Measurements from ENCODE around the gene HOXB9.

The HOXB9 gene

DNA sequence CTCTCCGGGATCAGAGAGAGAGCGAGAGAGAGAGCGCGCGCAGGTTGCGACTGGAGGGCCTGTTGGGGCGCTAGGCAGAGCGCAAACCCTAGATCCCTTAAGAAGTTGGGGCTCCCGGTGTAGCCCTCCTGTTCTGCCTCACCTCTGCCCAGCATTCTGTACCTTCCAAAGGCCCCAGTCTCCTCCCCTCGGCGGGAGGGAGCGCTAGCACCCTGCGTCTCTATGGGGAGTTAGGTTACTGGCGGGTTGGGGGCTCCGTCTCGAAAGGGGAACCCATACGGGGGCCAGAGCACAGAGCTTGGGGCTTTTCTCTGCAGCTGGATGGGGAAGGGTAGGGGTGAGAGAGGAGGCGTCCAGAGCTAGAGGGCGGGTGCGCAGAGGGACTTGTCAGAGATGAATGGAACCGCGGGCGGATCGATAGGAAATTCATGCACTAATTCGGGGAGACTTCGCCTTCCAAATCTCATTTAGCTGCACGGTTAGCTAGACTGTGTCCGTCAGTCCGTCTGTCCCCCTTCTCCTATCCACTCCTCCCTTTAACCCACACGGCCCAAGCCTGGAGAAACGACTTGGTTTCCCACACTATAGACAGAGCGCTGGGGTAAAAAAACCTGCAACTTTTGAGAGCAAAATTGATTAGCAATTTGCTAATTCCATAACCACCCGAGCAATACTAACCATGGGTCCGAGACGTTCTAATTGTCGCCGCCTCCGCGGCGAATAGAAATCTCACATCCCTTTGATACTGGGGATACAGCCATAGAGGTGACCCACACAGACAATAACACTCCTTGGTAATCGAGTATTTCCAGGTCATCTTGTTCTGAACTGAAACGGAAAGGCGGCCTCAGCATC is 47.3 kb downstream of the HOXB9 start:
- no peak for DNase-seq

GRCh38 chr17:48577946-48578615 is 48.1 kb downstream of the HOXB9 start, which contains the start of gene HOXB4:
HOXB4 (minus strand) TSS chr17:48578350; CDS start chr17:48578319, 31 bp downstream.
- no peak for DNase-seq

- DNase-seq = no peak
Measured at GRCh38 chr17:48577330-48577945, 48.7 kb downstream of the HOXB9 start.

DNA sequence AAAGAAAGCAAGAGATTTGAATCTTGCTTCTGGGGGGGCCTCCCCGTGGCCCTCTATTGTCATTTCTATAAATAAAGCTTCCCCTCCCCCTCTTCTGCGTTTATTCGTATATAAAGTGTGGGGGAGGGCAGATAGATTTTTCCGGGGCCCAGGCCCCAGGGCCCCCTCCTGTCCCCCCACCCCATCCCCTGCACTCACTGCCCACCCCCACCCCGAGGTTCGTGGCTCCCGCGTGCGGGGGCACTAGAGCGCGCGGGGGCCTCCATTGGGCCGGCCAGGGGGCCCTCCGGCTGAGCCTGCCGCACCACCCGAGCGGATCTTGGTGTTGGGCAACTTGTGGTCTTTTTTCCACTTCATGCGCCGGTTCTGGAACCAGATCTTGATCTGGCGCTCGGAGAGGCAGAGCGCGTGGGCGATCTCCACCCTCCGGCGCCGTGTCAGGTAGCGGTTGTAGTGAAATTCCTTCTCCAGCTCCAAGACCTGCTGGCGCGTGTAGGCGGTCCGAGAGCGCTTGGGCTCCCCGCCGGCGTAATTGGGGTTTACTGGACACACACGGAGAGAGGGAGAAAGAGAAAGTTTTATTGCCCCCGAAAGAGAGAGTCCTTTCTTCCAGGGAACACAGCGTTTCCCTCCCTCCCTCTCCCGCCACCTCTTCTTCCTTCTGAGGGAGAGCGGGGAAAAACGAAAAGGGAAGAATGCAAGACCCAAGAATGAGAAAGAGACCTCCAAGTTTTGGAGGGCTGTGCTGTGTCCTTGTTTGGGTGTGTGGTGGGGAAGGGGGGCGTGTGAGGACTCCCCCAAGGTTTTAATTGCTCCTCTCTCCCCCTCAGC is 49.5 kb downstream of the HOXB9 start:
- DNase-seq = no peak

GRCh38 chr17:48575673-48576478 is 50.3 kb downstream of the HOXB9 start:
- no peak for DNase-seq

GRCh38 chr17:48575066-48575582 is 51.0 kb downstream of the HOXB9 start:
- DNase-seq = no peak

GRCh38 chr17:48574505-48575065 is 51.6 kb downstream of the HOXB9 start:
- DNase-seq = no peak

DNA sequence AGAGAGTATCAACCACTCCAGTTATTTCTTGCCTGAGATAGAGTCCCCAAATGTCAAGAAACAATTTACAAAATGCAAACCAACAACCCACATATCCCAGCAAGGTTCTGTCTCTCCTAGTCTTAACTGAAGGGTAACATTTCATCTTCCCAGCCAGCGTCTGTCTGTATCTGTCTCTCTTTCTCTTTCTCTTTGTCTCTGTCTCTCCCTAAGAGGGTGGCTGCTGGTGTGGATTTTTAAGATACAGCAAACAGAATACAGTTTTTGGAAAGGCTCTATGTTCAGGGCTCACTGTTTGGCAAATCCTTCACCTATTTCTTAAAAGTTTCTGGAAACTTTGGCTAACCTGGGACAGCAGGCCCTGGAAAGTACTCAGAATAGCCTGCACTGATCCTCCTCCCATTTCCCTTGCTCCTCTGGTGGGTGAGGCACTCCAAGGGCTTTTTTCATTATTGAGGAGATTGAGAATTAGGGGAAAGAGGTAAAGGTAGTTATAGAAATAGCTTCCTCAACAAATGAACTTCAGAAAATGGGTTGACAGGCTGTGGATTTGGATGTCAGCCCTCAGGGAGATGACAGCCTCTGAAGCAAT is 54.2 kb downstream of the HOXB9 start:
- no peak for DNase-seq
